ENCODE results near the gene AGXT.

Gene AGXT

DNA sequence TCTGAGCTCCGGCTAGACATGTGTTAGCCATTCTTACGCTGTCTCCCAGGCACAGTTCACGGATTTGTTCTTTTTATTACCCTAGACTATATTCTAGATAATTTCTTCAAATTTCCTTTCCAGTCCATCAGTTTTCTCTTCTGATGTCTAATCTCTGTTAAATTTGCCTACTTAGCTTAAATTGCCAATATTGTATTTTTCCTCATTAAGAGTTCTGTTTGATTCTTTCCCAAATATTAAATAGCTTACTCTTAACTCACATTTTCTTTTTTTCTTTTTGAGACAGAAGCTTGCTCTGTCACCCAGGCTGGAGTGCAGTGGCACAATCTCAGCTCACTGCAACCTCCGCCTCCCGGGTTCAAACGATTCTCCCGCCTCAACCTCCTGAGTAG lies 58.8 kb downstream of the AGXT start:
- DNase-seq (ENCODE audit: low read depth in 2 of 2): no peak

GRCh38 chr2:240928476-240929363 lies 60.1 kb downstream of the AGXT start:
- no peak for DNase-seq (ENCODE audit: low read depth in 2 of 2)

DNA sequence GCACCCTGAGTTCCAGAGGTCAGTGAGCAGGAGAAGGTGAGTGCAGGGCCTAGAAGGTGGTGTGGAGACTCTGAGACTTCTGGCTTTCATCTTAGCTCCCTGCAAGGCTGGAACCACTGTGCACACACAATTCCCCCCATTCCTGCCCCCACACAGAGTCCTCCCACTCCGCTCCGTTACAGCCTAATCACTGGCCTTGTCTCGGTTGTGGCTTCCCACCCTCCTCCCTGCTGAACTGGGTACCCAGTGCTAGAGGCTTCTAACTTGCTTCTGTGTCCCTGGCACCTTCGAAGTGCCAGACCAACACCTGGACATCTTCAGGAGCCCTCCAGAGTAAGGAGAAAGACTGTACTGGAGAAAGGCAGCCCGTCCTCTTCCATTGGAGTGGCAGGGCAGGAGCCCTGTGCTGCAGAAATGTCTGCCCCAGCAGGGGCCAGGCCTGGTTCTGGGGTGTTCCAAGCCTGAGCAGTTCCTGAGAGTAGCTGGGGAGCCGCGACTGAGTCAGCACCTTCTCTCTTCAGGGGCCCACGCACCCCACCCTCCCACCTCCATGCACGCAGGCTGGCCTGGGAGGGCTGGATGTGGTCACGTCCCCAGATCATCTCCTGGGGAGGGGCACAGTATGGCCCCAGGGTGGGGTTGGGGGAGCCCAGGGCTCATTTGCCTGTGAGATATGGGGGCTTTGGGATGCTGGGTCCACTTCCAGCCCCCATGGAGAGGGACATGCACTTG lies 60.9 kb downstream of the AGXT start:
- DNase-seq (ENCODE audit: low read depth in 2 of 2): no peak
